HCT116 (cell line): ENCODE results near the gene E4F1. TPM values are rescaled to one million over a fixed set of nuclear protein-coding genes. Genes with fewer than 3 reads are reported as not detected.

Experiments
- ATAC-seq: fragments of 200-7000 bp; cut with Tn5 transposase; 2 replicates; pipeline ENCODE4 v1.9.1; 2020; ENCODE audit warnings: mild to moderate bottlenecking, moderate library complexity
- BruUV-seq: library from RNA; stranded (reverse); fragments of 400-500 nt; replicated peaks from 2 replicates; lab custom pipeline; 2021; lab: Mats Ljungman, UMichigan
- CTCF ChIA-PET: fragments of 300-600 bp; sonication (Branson Sonifier 250); formaldehyde crosslinking; loops from one replicate; lab custom pipeline; 2021; ENCODE audit warnings: antibody characterized with exemption; lab: Charles Lee
- POLR2A ChIA-PET: fragments of 300-600, 350-600 bp; sonication (Branson Sonifier 250); formaldehyde crosslinking; loops from one replicate; lab custom pipeline; 2021; ENCODE audit warnings: antibody characterized with exemption; lab: Charles Lee
- RAD21 ChIA-PET, 2 experiments: fragments of 300-600 bp; sonication (Branson Sonifier 250); formaldehyde crosslinking; loops; one replicate each; lab custom pipeline; 2023; ENCODE audit warnings: low total read pairs in 2 of 2; ENCODE audit not compliant: uncharacterized antibody in 2 of 2, unreplicated experiment in 2 of 2, low non-redundant PET in 1 of 2; lab: Charles Lee
- DNase-seq: peaks from one replicate; pipeline ENCODE4 v3.0.0-alpha.2; 2010; ENCODE audit warnings: low read depth, low spot score
- H2AFZ ChIP-seq: fragments of 200-600 bp; shearing (Covaris generic), sonication (generic); 2 replicates; pipeline ENCODE4 v1.6.1; 2017; ENCODE audit warnings: low read depth, mixed run types, mixed read lengths, antibody characterized with exemption, low read length; ENCODE audit not compliant: poor library complexity, severe bottlenecking
- H3K27ac ChIP-seq: 2 replicates; pipeline ENCODE4 v1.5.1; 2012; ENCODE audit warnings: low read depth, low read length
- H3K27me3 ChIP-seq: fragments of 200-600 bp; sonication (generic); 2 replicates; pipeline ENCODE4 v1.6.1; 2016; ENCODE audit warnings: mixed run types, low read length, mixed read lengths; ENCODE audit not compliant: insufficient read depth
- H3K36me3 ChIP-seq, 2 experiments: fragments of 200-500 bp in 1 of 2; fragments of 200-600 bp in 1 of 2; sonication (Bioruptor generic) in 1 of 2; sonication (generic) in 1 of 2; 2 replicates each; pipeline versions ENCODE4 v1.5.1 to v1.6.1; 2014 to 2016; ENCODE audit warnings: low read length in 2 of 2, inconsistent platforms in 1 of 2, mixed read lengths in 1 of 2, mixed run types in 1 of 2; ENCODE audit not compliant: insufficient read depth in 2 of 2, control insufficient read depth in 1 of 2
- H3K4me1 ChIP-seq, 2 experiments: fragments of 200-600 bp in 1 of 2; sonication (generic) in 1 of 2; 2 replicates each; pipeline versions ENCODE4 v1.5.1 to v1.6.1; 2012 to 2017; ENCODE audit warnings: low read length in 2 of 2, inconsistent platforms in 1 of 2, mild to moderate bottlenecking in 1 of 2, mixed read lengths in 1 of 2, mixed run types in 1 of 2, moderate library complexity in 1 of 2; ENCODE audit not compliant: insufficient read depth in 2 of 2, control insufficient read depth in 1 of 2
- H3K4me2 ChIP-seq: fragments of 200-600 bp; sonication (generic); 2 replicates; pipeline ENCODE4 v1.6.1; 2017; ENCODE audit warnings: mixed run types, low read length, mixed read lengths
- H3K4me3 ChIP-seq, 2 experiments: fragments of 200-600 bp in 1 of 2; sonication (generic) in 1 of 2; replicated peaks in 1 of 2; 2 replicates each; pipeline ENCODE4 v1.5.1; 2011 to 2016; ENCODE audit warnings: low read length in 2 of 2, control low read depth in 1 of 2, low read depth in 1 of 2, mild to moderate bottlenecking in 1 of 2, mixed read lengths in 1 of 2, mixed run types in 1 of 2
- H3K79me2 ChIP-seq: fragments of 200-600 bp; sonication (generic); 2 replicates; pipeline ENCODE4 v1.6.1; 2017; ENCODE audit warnings: mild to moderate bottlenecking, mixed run types, low read length, moderate library complexity, mixed read lengths; ENCODE audit not compliant: insufficient read depth
- H3K9ac ChIP-seq: fragments of 200-600 bp; sonication (generic); 2 replicates; pipeline ENCODE4 v1.6.1; 2016; ENCODE audit warnings: low read length, mixed read lengths
- H3K9me2 ChIP-seq: fragments of 200-600 bp; sonication (generic), shearing (Covaris generic); 2 replicates; pipeline ENCODE4 v1.6.1; 2017; ENCODE audit warnings: mixed run types, mild to moderate bottlenecking, moderate library complexity; ENCODE audit not compliant: insufficient read depth
- H3K9me3 ChIP-seq, 2 experiments: fragments of 200-500 bp in 1 of 2; fragments of 200-600 bp in 1 of 2; sonication (Bioruptor generic) in 1 of 2; sonication (generic) in 1 of 2; 2 replicates each; pipeline ENCODE4 v1.6.1; 2014 to 2017; ENCODE audit warnings: low read length in 2 of 2, mixed read lengths in 2 of 2, inconsistent platforms in 1 of 2, low read depth in 1 of 2, mild to moderate bottlenecking in 1 of 2, mixed run types in 1 of 2, moderate library complexity in 1 of 2; ENCODE audit not compliant: control insufficient read depth in 1 of 2, insufficient read depth in 1 of 2
- H4K20me1 ChIP-seq: fragments of 200-600 bp; sonication (generic), shearing (Covaris generic); 2 replicates; pipeline ENCODE4 v1.6.1; 2017; ENCODE audit warnings: mixed run types, mild to moderate bottlenecking, moderate library complexity; ENCODE audit not compliant: insufficient read depth
- EGR1 ChIP-seq: IDR thresholded peaks from 2 replicates; pipeline ENCODE4 v1.6.1; 2012; ENCODE audit warnings: low read depth
- ELF1 ChIP-seq: IDR thresholded peaks from 2 replicates; pipeline ENCODE4 v1.6.1; 2012; ENCODE audit warnings: low read depth, borderline replicate concordance
- EZH2 ChIP-seq: fragments of 200-600 bp; sonication (generic); IDR thresholded peaks from 2 replicates; pipeline ENCODE4 v1.6.1; 2017; ENCODE audit warnings: antibody characterized with exemption, mixed run types
- JUND ChIP-seq: IDR thresholded peaks from 2 replicates; pipeline ENCODE4 v1.6.1; 2012
- POLR2AphosphoS5 ChIP-seq: IDR thresholded peaks from 2 replicates; pipeline ENCODE4 v1.6.1; 2011; ENCODE audit warnings: mild to moderate bottlenecking, low read depth, low read length, moderate library complexity
- RAD21 ChIP-seq: IDR thresholded peaks from 2 replicates; pipeline ENCODE4 v1.6.1; 2012; ENCODE audit warnings: low read depth, mild to moderate bottlenecking
- SIN3A ChIP-seq: IDR thresholded peaks from 2 replicates; pipeline ENCODE4 v1.6.1; 2012; ENCODE audit warnings: low read depth
- SP1 ChIP-seq: IDR thresholded peaks from 2 replicates; pipeline ENCODE4 v1.6.1; 2012; ENCODE audit warnings: low read depth
- YY1 ChIP-seq: IDR thresholded peaks from 2 replicates; pipeline ENCODE4 v1.6.1; 2011; ENCODE audit warnings: low read length, low read depth, moderate library complexity, mild to moderate bottlenecking; ENCODE audit not compliant: insufficient replicate concordance; ENCODE audit errors: extremely low read depth
- ZFX ChIP-seq: fragments of 450-650 bp; IDR thresholded peaks from 2 replicates; pipeline ENCODE4 v1.6.1; 2017
- ZNF274 ChIP-seq: fragments of 200-500 bp; sonication (Bioruptor generic); IDR thresholded peaks from 2 replicates; pipeline ENCODE4 v1.6.1; 2014; ENCODE audit warnings: mild to moderate bottlenecking, low read depth, low read length, inconsistent platforms
- intact Hi-C: fragments of 100-400 bp; cut with micrococcal nuclease; formaldehyde crosslinking; loops from 2 replicates; pipeline ENCODE4 v1.10.0; 2022
- total RNA-seq: library from RNA; stranded (reverse); gene quantifications from one replicate; pipeline ENCODE4 v1.2.1, GENCODE V29; 2021; ENCODE audit not compliant: unreplicated experiment
- TF ChIP-seq, protein P1 (sequence below), 3 experiments: fragments of 200-600 bp in 1 of 3; sonication (generic) in 1 of 3; IDR thresholded peaks in 2 of 3; conservative IDR thresholded peaks in 1 of 3; 2 replicates each; pipeline ENCODE4 v1.5.1; 2012 to 2017; ENCODE audit warnings: low read depth in 2 of 3, low read length in 2 of 3, antibody characterized with exemption in 1 of 3, borderline replicate concordance in 1 of 3, control low read depth in 1 of 3, mild to moderate bottlenecking in 1 of 3, mixed read lengths in 1 of 3, mixed run types in 1 of 3, moderate library complexity in 1 of 3; ENCODE audit not compliant: insufficient read depth in 1 of 3

The E4F1 gene
- total RNA-seq, 1 experiment from 2014 or later: 40.7 TPM

DNA sequence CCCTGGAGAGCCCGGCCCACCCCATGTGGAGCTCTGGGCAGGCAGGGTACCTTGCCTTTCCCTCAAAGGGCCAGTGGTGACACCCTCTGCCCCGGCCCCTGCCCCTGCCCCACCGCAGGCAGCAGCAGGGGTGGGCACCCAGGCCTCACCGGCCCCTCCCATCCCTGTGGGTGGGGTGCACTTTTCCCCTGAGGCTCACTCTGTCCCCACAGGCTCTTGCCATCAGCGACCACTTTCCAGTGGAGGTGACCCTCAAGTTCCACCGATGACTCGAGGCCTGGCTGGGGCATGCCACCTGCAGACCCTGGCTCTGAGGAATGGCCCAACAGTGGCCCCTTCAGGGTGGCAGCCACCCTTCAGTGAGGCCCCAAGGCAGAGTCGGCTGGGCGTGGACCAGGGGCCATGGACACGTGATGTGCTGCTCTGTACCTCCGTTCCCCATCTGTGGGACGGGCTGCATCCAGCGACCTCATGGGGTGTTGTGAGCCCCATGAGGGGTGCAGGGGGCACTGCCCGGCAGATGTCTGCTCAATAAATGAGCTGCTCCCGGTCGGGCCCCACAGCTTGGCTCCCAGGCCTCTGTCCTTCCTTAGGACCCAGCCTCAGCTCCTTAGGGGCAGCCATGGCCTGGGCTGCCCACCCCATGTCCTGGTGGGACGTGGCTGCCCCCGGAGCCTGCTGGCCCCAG is 14.9 kb downstream of the E4F1 start:
- TF ChIP-seq POLR2AphosphoS5 (no peak), RAD21 (no peak), ZNF274 (no peak), ZFX (no peak), EZH2 (no peak), SP1 (no peak), SIN3A (no peak; the same call in 1 of the 2 replicates), JUND (no peak), YY1 (no peak), ELF1 (no peak), EGR1 (no peak)
- TF ChIP-seq, protein P1, sequence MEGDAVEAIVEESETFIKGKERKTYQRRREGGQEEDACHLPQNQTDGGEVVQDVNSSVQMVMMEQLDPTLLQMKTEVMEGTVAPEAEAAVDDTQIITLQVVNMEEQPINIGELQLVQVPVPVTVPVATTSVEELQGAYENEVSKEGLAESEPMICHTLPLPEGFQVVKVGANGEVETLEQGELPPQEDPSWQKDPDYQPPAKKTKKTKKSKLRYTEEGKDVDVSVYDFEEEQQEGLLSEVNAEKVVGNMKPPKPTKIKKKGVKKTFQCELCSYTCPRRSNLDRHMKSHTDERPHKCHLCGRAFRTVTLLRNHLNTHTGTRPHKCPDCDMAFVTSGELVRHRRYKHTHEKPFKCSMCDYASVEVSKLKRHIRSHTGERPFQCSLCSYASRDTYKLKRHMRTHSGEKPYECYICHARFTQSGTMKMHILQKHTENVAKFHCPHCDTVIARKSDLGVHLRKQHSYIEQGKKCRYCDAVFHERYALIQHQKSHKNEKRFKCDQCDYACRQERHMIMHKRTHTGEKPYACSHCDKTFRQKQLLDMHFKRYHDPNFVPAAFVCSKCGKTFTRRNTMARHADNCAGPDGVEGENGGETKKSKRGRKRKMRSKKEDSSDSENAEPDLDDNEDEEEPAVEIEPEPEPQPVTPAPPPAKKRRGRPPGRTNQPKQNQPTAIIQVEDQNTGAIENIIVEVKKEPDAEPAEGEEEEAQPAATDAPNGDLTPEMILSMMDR (IDR thresholded peaks at IDR 0.05 in 2 of 3, conservative IDR thresholded peaks at IDR 0.05 in 1 of 3; ENCODE audit: borderline replicate concordance in 1 of 3, insufficient read depth in 1 of 3, low read depth in 2 of 3, low read length in 2 of 3): no peak
- Histone ChIP-seq H3K36me3 (peaks cover 4 to 15% of the 10 kb centered on the region in 2 experiments; a peak in 2 of 4 replicates), H3K27ac (no peak overlapping the region; the same call in 1 of the 2 replicates), H3K79me2 (peaks cover 2% of the 10 kb centered on the region; the same call in 1 of the 2 replicates), H2AFZ (no peak overlapping the region), H3K9me3 (no peaks in the 10 kb centered on the region), H3K4me3 (no peak overlapping the region), H3K9ac (no peak overlapping the region), H4K20me1 (no peaks in the 10 kb centered on the region), H3K4me2 (no peak overlapping the region), H3K27me3 (no peaks in the 10 kb centered on the region), H3K4me1 (peaks cover 0 to 14% of the 10 kb centered on the region in 2 experiments; a peak in 3 of 4 replicates), H3K9me2 (no peaks in the 10 kb centered on the region)
- ATAC-seq (peak; percentile 14), DNase-seq (no peak)
- intact Hi-C loops: no loop called here
- RAD21 ChIA-PET: interaction anchor here in 1 of 2 experiments (0.8 kb wide), 1 partner anchor 43 kb away, joined by 3 read pairs; no protein-coding TSS in a partner anchor
- POLR2A ChIA-PET: interaction anchor here (1.2 to 1.5 kb wide), 2 partner anchors 12 to 13 kb away, joined by 6 to 8 read pairs; partner anchors contain the start of gene ECI1
- BruUV-seq: no TSS peak
- CTCF ChIA-PET: no interaction called here
